Neural cell (in vitro differentiated cells): ENCODE measurements around the gene C8A.

Source experiments
- EP300 ChIP-seq: fragments of 450-650 bp; conservative IDR thresholded peaks from 2 replicates; pipeline ENCODE4 v1.6.1; 2014; ENCODE audit warnings: antibody characterized with exemption, mild to moderate bottlenecking, moderate library complexity; ENCODE audit not compliant: poor library complexity, severe bottlenecking
- EZH2 ChIP-seq: fragments of 200-600, 300-800 bp; shearing (Covaris generic), sonication (generic); IDR thresholded peaks from 2 replicates; pipeline ENCODE4 v1.6.1; 2014; ENCODE audit warnings: antibody characterized with exemption, low read length, borderline replicate concordance, mild to moderate bottlenecking; ENCODE audit not compliant: insufficient read depth, poor library complexity, severe bottlenecking
- MXI1 ChIP-seq: fragments of 450-650 bp; conservative IDR thresholded peaks from 2 replicates; pipeline ENCODE4 v1.6.1; 2014; ENCODE audit warnings: antibody characterized with exemption, mild to moderate bottlenecking; ENCODE audit not compliant: poor library complexity, severe bottlenecking
- SMC3 ChIP-seq: fragments of 450-650 bp; conservative IDR thresholded peaks from 2 replicates; pipeline ENCODE4 v1.6.1; 2014; ENCODE audit warnings: antibody characterized with exemption, mild to moderate bottlenecking, moderate library complexity; ENCODE audit not compliant: poor library complexity
- TF ChIP-seq, protein P1 (sequence below): fragments of 450-650 bp; IDR thresholded peaks from 2 replicates; pipeline ENCODE4 v1.5.1; 2014; ENCODE audit warnings: antibody characterized with exemption, mild to moderate bottlenecking, moderate library complexity; ENCODE audit not compliant: poor library complexity, severe bottlenecking

DNA sequence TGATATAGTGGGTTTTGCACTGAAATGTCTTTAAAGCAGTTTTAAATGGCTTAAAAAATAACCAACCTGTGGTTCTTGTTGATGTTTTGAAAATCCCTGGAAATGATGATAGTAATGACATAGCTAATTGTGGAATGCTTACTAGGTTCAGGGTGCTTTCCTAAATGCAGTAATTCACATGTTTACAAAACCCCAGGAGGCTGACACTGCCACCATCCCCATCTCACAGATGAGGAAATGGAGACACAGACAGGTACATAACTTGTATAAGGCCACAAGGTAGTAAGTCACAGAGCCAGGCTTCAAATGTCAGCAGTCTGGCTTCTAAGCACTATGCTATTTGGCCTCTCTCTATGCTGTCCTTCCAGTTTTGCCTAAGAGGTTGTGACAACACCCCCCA lies 70.6 kb downstream of the C8A start:
- no peak for TF ChIP-seq SMC3
- TF ChIP-seq, protein P1, sequence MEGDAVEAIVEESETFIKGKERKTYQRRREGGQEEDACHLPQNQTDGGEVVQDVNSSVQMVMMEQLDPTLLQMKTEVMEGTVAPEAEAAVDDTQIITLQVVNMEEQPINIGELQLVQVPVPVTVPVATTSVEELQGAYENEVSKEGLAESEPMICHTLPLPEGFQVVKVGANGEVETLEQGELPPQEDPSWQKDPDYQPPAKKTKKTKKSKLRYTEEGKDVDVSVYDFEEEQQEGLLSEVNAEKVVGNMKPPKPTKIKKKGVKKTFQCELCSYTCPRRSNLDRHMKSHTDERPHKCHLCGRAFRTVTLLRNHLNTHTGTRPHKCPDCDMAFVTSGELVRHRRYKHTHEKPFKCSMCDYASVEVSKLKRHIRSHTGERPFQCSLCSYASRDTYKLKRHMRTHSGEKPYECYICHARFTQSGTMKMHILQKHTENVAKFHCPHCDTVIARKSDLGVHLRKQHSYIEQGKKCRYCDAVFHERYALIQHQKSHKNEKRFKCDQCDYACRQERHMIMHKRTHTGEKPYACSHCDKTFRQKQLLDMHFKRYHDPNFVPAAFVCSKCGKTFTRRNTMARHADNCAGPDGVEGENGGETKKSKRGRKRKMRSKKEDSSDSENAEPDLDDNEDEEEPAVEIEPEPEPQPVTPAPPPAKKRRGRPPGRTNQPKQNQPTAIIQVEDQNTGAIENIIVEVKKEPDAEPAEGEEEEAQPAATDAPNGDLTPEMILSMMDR = no peak
- TF ChIP-seq EP300 = no peak
- no peak for TF ChIP-seq EZH2
- TF ChIP-seq MXI1 = no peak
